SH-SY5Y (cell line): ENCODE data around the gene ANKK1.

Source experiments
- GATA2 ChIP-seq: IDR thresholded peaks from 2 replicates; pipeline ENCODE4 v1.6.1; 2011; ENCODE audit warnings: mild to moderate bottlenecking, low read depth, low read length
- GATA3 ChIP-seq: IDR thresholded peaks from 2 replicates; pipeline ENCODE4 v1.6.1; 2011; ENCODE audit warnings: low read depth, mild to moderate bottlenecking, low read length, moderate library complexity

Gene ANKK1

DNA sequence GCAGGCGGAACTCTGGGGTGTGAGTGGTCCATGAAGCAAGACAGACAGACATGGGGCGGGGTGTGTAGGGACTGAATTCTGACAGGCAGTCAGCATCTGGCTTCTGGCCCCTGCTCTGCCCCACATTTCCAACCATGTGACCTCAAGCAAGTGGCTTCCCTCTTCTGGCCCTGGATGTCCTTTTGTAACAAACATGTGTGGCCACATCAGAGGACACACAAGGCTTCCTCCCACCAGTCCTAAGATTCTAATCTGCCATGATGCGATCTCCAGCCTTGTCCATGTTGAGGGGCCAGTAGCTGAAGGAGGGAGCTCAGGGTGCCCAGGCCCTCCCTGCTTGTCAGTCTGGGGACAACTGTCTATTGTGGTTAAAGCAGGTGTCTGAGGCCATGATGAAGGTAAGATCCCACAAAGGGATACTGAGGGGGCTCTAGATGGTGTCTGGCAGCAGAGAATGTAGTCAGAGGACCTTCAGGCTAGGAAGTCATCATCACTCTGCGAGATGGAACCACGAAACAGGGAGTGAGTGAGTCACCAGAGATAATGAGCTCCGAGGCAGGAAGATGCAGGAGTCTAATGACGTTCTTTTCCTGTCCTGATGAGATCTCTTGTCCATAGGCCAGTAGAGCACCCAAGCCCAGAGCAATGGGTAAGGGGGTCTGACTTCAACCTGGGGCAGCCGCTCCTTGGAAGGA lies 60.2 kb downstream of the ANKK1 start:
- 0 out of 2 replicates have a peak, but pooled peaks have one; percentile 18 for TF ChIP-seq GATA2
- no peak for TF ChIP-seq GATA3

DNA sequence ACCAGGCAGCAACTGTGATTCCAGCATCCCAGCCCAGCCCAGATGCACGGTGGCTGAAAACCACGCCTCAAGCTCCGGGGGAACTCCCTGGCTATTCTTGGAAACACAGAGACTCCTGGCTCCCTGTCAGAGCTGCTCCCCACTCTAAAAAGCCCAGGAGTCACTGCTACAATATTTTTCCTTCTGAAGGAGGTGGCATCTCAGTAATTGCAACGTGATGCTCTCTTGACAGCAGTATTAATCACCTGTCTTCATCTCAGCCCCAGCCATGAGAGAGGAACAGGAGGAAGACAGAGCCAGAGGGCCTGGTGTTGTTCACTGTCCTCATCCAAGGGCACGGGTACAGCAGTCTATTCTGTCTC lies 60.7 kb downstream of the ANKK1 start:
- no peak for TF ChIP-seq GATA2
- no peak for TF ChIP-seq GATA3

GRCh38 chr11:113449743-113450142 lies 62.2 kb downstream of the ANKK1 start:
- TF ChIP-seq GATA2: no peak
- no peak for TF ChIP-seq GATA3
